Uterus (tissue), 2 donors: ENCODE measurements around the gene SLC8B1.

Experiments
- CTCF ChIP-seq, 4 experiments: fragments of 200-600 bp in 2 of 4; fragments of 450-650 bp in 2 of 4; sonication (generic) in 2 of 4; IDR thresholded peaks; one replicate each; pipeline ENCODE4 v1.5.1; 2016 to 2019; ENCODE audit warnings: antibody characterized with exemption in 4 of 4, mild to moderate bottlenecking in 2 of 4, moderate library complexity in 1 of 4
- POLR2A ChIP-seq, 2 donors: fragments of 450-650 bp; IDR thresholded peaks; one replicate each; pipeline ENCODE4 v1.6.1; 2016; ENCODE audit warnings: antibody characterized with exemption in 2 of 2, mild to moderate bottlenecking in 1 of 2, moderate library complexity in 1 of 2

- TF ChIP-seq POLR2A (IDR thresholded peaks at IDR 0.05) (no peak), CTCF (IDR thresholded peaks at IDR 0.05) (no peak)
Measured at GRCh38 chr12:113346353-113346752, 11.4 kb upstream of the SLC8B1 start.
